CD4-positive, alpha-beta T cell treated with Interleukin-17A for 1 hour (primary cell): ENCODE measurements around the gene ACOT7.
"Not testable (repeated sequence)": the region's sequence is repeated elsewhere in the genome, so short reads cannot be mapped to it uniquely, and the experiment has no call there.

Experiments
- DNase-seq: peaks from one replicate; pipeline ENCODE4 v3.0.0-alpha.2; 2020

The ACOT7 gene

DNA sequence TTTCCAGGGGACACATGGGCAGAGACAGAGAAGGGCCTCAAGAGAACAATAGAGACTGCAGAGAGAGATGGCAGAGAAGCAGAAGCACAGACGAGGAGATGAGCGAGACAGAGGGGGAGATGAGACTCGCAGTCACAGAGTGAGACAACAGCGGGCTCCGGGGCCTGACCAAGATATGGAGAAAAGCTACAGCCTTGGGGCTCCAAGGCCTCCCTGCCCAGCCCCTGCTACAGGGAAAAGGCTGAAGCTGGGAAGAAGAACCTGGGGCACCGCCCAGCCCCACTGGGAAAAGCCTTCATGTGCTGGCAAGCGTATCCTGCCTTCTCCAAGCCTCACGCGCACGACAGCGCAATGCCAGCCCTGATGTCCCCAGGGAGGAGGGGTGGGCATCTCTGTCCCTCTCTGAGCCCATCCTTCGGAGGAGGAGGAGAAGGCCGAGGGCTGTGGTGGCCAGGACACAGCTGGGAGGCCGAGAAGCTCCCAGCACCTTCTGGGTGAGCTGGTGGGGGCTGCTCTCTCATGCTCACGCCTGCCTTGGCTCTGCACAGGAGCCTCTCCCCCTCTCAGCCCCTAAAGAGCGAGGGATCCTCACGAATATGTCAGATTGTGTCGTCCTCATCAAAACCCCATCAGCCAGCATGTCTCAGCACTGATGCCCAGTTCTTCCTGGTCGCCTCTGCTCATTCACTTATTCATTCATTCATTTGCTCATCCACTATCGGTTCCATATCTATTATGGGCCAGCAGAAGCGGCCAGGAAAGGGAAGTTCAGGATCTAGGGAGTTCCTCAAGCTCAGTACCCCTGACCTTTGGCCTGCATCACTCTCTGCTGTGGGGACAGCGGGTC is 56.6 kb downstream of the ACOT7 start:
- no peak for DNase-seq

GRCh38 chr1:6334261-6334993 is 59.1 kb downstream of the ACOT7 start:
- DNase-seq, result no peak

DNA sequence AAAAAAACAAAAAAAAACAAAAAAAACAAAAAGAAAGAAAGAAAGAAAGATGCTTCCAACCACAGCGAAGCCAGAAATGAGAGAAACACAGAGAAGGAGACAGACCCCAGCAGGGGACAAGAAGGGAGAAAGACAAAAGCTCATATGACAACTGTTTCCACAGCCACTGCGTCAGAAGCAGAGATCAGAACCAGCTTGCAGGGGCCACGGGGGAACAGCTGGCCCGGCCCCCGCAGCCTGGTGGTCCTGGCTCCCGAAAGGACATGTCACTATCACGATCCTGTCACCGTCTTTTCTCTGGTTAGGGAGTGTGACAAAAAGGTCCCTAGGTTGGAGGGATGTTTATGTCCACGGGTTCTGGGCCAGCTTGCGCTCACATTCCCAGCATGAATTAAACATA is 60.7 kb downstream of the ACOT7 start:
- no peak for DNase-seq

GRCh38 chr1:6331543-6332273 is 61.9 kb downstream of the ACOT7 start:
- DNase-seq, result no peak

DNA sequence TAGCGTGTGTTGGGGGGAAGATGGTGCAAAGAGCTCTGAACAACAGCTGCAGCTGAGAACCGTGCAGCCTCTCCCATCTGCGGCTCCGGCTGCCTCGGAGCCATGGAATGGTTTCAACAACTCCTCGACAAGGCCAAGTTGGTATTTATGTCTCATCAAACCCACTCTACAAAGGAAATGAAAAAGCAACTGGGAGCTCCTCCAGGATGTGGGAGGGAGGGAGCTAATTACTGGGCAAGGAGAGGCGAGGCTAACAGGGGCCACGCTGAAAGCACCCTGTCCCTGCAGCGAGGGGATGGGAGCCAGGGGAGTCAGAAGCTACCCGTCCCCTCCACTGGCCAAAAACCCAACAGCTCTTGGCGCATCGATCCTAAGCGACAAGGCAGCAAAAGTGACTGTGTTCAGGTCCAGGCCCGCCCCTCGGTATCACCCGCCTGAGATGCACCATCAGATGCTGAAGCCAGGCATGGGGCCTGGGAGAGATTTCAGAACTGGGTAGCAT is 63.1 kb downstream of the ACOT7 start:
- no peak for DNase-seq

GRCh38 chr1:6329851-6330250 is 63.7 kb downstream of the ACOT7 start:
- DNase-seq, result no peak

- DNase-seq, result no peak
Observed at GRCh38 chr1:6329396-6329795, 64.2 kb downstream of the ACOT7 start.

DNA sequence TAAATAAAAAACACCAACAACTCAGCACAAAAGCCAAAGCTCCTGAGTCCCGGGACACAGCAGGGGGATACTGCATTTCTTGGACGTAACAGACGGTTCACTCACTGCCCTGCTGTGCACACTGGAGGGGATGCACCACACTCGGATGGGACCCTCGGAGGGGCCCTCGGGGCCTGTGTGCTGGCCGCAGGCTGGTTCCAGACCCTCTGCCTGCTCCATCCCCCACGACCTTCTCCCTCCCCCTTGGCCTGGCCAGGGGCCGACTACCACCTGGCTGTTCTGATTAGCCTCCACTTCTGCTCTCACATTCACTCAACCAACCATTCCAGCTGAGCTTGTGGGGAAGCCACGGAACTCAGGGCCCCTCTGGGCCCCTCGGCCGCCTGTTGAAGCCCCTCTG is 64.9 kb downstream of the ACOT7 start:
- DNase-seq, result no peak

DNA sequence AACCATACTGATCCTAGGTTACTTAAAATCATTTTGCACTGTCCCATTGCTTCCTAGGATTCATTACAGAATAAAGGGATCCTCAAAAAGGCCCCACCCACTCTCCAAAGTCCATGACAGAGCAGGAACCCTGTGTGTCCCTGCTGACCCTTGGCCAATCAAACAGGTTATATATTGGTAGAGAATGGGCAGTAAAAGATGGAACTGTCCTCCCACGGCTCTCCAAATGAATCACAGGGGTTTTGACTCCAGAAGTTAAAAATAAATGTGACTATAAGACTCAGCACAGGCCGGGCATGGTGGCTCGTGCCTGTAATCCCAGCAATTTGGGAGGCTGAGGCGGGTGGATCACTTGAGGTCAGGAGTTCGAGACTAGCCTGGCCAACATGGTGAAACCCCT is 65.5 kb downstream of the ACOT7 start:
- DNase-seq, result no peak

- DNase-seq, result no peak
Observed at GRCh38 chr1:6325482-6325881, 68.1 kb downstream of the ACOT7 start.

- no peak for DNase-seq
Observed at GRCh38 chr1:6322161-6322560, 71.4 kb downstream of the ACOT7 start.

DNA sequence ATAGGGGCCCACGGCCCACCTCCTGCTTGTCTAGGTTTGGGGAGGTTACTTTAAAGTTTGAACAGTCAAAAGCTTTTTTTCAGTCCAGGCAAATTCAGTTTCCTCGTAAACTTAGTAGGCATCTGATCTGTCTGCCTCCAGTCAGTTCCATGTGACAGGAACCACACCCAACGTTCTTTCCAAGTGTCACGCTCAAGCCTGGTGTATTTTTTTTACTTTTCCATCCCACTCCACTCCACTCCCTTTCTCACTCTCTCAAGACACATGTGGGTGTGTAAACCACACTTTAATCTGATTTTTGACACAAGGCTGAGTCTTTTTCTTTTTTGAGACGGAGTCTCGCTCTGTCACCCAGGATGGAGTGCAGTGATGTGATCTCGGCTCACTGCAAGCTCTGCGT is 72.4 kb downstream of the ACOT7 start:
- DNase-seq, result no peak

GRCh38 chr1:6317098-6317760 is 76.3 kb downstream of the ACOT7 start:
- no peak for DNase-seq

- no peak for DNase-seq
Observed at GRCh38 chr1:6316240-6317097, 77.1 kb downstream of the ACOT7 start.

- no peak for DNase-seq
Observed at GRCh38 chr1:6314503-6314902, 79.1 kb downstream of the ACOT7 start.

- DNase-seq, result no peak
Observed at GRCh38 chr1:6313393-6314200, 80.0 kb downstream of the ACOT7 start.

GRCh38 chr1:6310116-6310848 is 83.3 kb downstream of the ACOT7 start:
- no peak for DNase-seq

DNA sequence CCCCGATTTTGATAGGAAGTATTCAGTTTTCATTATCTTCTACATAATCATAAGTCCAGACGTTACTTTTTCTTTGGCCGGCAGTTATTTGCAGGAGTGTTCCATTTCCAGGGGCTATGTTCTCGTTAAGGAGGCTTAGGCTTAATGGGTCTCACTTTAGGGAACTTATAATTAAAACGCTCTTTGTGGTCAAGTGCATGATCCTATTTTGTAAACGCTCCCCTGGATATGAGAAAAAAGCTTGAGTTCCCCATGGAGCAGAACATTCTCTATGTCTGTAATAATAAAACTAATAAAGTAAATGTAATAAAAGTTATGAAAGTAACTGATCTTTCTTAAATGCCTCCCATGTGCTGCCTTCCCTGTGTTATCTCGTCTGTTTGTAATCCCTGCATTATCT is 84.0 kb downstream of the ACOT7 start:
- no peak for DNase-seq

DNA sequence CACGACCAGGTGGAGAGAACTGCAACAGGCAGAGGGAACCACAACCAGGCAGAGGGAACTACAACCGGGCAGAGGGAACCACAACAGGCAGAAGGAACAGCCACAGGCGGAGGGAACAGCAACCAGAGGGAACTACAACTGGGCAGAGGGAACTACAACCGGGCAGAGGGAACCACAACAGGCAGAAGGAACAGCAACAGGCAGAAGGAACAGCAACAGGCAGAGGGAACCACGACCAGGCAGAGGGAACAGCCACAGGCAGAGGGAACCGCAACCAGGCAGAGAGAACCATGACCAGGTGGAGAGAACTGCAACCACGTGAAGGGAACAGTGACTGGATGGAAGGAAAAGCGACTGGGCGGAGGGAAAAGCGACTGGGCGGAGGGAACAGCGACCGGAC is 85.1 kb downstream of the ACOT7 start:
- no peak for DNase-seq

DNA sequence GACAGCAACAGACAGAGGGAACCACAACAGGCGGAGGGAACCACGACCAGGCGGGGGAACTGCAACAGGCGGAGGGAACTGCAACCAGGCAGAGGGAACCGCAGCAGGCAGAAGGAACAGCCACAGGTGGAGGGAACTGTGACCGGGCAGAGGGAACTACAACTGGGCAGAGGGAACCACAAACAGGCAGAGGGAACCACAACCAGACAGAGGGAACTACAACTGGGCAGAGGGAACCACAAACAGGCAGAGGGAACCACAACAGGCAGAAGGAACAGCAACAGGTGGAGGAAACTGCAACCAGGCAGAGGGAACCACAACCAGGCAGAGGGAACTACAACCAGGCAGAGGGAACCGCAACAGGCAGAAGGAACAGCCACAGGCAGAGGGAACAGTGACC is 85.9 kb downstream of the ACOT7 start:
- DNase-seq, result not testable (repeated sequence)
